GM19438 (cell line): ENCODE measurements around the gene VRK3.
"Not testable (repeated sequence)": the region's sequence is repeated elsewhere in the genome, so short reads cannot be mapped to it uniquely, and the experiment has no call there.

Experiments
- ATAC-seq: cut with Tn5 transposase; IDR thresholded peaks from one replicate; pipeline ENCODE4 v1.9.1; 2021; ENCODE audit warnings: low read depth; ENCODE audit not compliant: unreplicated experiment

The VRK3 gene

GRCh38 chr19:50025022-50025793, at the start of gene VRK3:
VRK3 (minus strand) TSS chr19:50025372; CDS start chr19:50016162, 9,210 bp downstream.
- ATAC-seq = peak; percentile 87

GRCh38 chr19:50068382-50068781, 43.2 kb upstream of the VRK3 start:
- ATAC-seq = not testable (repeated sequence)

- no peak for ATAC-seq
These were observed 42.4 kb upstream of the VRK3 start for GRCh38 chr19:50067575-50067974.

GRCh38 chr19:50065938-50066337, 40.8 kb upstream of the VRK3 start:
- ATAC-seq = no peak

- ATAC-seq = no peak
These were observed 36.5 kb upstream of the VRK3 start for GRCh38 chr19:50061650-50062049.

DNA sequence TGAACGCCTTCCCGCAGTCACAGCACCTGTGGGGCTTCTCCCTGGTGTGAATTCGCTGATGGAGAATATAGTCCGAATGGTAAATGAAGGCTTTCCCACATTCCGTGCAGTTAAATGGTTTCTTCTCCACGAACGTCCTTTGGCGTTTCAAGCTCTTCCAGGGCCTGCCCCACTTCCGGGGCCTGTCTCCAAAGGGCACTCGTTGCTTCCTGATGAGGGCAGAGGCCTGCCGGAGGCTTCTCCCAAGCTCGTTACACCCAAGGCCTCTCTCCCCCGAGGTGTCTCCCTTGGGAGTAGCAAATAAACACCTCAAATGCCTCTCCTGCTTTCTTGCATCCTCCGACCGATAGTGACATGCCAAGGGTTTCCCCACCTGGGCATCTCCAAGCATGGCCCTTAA, 34.9 kb upstream of the VRK3 start:
- no peak for ATAC-seq

DNA sequence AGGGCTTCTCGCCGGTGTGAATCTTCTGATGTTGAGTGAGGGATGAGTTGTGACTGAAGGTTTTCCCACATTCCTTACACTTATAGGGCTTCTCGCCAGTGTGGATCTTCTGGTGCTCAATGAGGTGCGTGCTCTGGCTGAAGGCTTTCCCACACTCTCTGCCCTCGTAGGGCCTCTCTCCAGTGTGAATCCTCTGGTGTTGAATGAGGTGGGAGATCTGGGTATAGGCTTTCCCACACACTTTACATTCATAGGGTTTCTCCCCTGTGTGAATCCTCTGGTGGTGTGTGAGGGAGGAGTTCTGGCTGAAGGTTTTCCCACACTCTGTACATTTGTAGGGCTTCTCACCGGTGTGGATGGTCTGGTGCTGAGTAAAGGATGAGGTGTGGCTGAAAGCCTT, 33.9 kb upstream of the VRK3 start:
- ATAC-seq = no peak

DNA sequence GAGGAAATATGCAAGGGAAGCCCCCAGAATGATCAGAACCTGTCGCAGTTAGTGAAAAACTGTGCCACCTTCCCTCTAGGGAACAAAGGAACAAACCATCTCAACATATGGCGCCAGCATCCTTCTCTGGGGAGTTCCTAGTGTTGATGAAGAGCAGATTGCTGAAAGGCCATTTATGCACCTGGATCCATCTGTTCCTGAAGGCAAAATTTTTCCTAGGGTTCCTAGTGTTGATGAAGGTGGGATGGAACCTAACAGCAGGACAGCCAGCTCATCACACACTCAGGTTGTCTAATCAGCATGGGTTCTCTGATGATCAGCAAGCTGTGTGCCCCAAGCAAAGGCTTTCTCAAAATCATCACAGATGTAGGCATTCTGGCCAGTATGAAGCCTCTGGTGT, 33.3 kb upstream of the VRK3 start:
- ATAC-seq = no peak

DNA sequence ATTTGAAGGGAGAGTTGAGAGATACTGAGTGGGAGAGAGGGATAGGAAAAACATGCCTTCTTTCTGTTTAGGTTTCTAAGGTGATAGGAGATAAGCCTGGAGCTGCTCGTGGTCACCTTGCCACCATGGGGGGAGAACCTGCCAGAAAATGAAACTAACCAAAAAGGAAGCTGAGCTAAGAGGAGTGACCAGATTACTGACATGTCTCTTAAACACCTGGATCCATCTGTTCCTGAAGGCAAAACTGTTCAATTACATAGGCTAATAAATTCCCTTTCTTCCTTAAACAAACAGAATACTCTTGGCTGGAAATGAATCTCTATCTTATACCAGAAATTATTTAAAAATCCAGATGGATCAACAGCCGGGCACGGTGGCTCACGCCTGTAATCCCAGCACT, 27.9 kb upstream of the VRK3 start:
- no peak for ATAC-seq

DNA sequence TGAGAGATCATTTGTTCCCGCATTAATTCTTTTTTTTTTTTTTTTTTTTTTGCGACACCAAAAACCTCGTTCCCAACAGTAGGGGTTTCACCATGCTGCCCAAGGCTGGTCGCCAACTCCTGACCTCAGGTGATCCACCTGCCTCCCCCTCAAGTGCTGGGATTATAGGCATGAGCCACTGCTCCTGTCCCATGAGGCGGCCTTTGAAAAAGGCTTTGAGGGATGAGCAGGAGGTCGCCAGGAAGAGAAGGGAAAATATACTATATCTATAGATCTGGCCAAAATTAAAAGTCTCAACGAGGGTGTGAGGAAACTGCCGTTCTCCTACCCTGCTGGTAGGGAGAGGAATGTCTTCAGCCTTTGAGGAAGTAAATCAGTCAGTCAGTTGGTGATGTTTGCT, 26.8 kb upstream of the VRK3 start:
- ATAC-seq = no peak

- ATAC-seq = not testable (repeated sequence)
These were observed 26.2 kb upstream of the VRK3 start for GRCh38 chr19:50051228-50051895.

- no peak for ATAC-seq
These were observed 25.4 kb upstream of the VRK3 start for GRCh38 chr19:50050406-50051227.

- no peak for ATAC-seq
These were observed 22.5 kb upstream of the VRK3 start for GRCh38 chr19:50047671-50048070.

GRCh38 chr19:50046649-50047503, 21.7 kb upstream of the VRK3 start:
- ATAC-seq = no peak

- ATAC-seq = no peak
These were observed 19.8 kb upstream of the VRK3 start for GRCh38 chr19:50044922-50045321.

GRCh38 chr19:50043967-50044366, 18.8 kb upstream of the VRK3 start:
- no peak for ATAC-seq

GRCh38 chr19:50042363-50043024, 17.3 kb upstream of the VRK3 start:
- no peak for ATAC-seq

DNA sequence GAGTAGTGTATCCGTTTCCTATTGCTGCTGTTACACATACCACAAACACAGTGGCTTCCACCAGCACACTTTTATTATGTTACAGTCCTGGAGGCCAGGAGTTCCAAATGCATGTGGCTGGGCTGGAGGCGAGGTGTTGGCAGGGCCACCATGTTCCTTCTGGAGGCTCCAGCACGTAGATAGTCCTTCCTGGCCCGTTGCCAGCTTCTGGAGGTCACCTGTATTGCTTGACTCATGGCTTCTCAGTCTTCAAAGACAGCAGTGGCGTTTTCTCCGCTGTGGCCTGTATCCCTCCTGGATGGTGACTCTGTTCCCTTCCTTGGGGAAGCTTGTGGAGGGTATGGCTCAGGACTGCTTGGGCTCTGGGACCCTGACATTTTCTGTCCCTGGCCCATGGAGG, 15.8 kb upstream of the VRK3 start:
- no peak for ATAC-seq

GRCh38 chr19:50039968-50040367, 14.8 kb upstream of the VRK3 start:
- ATAC-seq = no peak

GRCh38 chr19:50036908-50037307, 11.7 kb upstream of the VRK3 start:
- no peak for ATAC-seq
